Stimulated activated CD4-positive, alpha-beta T cell treated with anti-CD3 and anti-CD28 coated beads, Interleukin-2, amount 100 ng/mL, for 24 hours (primary cell): ENCODE measurements around the gene CCL23.

Experiments used
- DNase-seq, 2 donors: peaks; one replicate each; pipeline ENCODE4 v3.0.0-alpha.2; 2020

CCL23 gene

DNA sequence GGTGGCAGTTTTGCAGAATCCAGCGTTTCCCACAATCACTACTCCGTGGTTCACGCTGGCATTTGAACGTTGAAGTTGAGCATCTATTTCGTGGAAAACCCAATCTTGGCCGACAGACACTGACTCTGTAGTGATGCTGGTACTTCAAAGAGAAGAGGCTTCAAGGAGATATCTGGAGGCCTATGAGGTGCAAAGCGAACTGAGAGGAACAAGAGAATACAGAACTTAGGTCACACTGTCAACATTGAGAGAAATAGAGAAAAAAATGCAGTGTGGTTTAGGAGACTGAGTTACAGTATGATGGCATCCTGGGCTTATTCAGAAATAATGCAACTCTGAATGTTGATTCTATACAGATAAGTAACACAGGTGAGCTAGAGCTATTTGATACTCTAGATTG lies 52.5 kb downstream of the CCL23 start:
- no peak for DNase-seq

DNA sequence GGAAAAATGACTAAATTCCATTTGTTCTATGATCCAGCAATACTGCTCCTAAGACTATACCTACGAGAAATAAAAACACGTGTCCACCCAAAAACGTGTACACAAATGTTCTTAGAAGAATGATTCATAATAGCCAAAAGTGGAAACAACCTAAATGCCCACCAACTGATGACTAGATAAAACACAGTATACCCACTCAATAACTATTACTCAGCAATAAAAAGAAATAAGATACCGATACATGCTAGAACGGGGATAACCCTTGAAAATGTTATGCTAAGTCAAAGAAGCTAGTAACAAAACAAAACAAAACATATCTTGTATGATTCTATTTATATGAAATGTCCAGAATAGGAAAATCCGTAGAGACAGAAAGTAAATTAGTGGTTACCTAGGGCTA lies 54.1 kb downstream of the CCL23 start:
- no peak for DNase-seq
